ENCODE data around the gene VAT1. TPM values are rescaled to one million over a fixed set of nuclear protein-coding genes. Genes with fewer than 3 reads are reported as not detected.

The VAT1 gene
- total RNA-seq (100 to 1,000 TPM; 121 to 421 (median 356) TPM), polyA plus RNA-seq (100 to 1,000 TPM; 217 to 251 TPM)
- long read RNA-seq, donor 1, transcript VAT1-201 (6 exons, 2,734 nt), result major isoform, 999 of 1,273 reads
- long read RNA-seq, donor 1, partial matches to known transcripts, result 47 of 1,273 reads
- long read RNA-seq, donor 1, other reads (novel, unspliced or antisense), result 223 of 1,273 reads
- long read RNA-seq, donor 2, transcript VAT1-201 (6 exons, 2,734 nt), result major isoform, 42 of 47 reads
- long read RNA-seq, donor 2, partial matches to known transcripts, result 0 of 47 reads
- long read RNA-seq, donor 2, other reads (novel, unspliced or antisense), result 5 of 47 reads
- long read RNA-seq, donor 3, transcript VAT1-201 (6 exons, 2,734 nt), result major isoform, 474 of 560 reads
- long read RNA-seq, donor 3, partial matches to known transcripts, result 7 of 560 reads
- long read RNA-seq, donor 3, other reads (novel, unspliced or antisense), result 79 of 560 reads

DNA sequence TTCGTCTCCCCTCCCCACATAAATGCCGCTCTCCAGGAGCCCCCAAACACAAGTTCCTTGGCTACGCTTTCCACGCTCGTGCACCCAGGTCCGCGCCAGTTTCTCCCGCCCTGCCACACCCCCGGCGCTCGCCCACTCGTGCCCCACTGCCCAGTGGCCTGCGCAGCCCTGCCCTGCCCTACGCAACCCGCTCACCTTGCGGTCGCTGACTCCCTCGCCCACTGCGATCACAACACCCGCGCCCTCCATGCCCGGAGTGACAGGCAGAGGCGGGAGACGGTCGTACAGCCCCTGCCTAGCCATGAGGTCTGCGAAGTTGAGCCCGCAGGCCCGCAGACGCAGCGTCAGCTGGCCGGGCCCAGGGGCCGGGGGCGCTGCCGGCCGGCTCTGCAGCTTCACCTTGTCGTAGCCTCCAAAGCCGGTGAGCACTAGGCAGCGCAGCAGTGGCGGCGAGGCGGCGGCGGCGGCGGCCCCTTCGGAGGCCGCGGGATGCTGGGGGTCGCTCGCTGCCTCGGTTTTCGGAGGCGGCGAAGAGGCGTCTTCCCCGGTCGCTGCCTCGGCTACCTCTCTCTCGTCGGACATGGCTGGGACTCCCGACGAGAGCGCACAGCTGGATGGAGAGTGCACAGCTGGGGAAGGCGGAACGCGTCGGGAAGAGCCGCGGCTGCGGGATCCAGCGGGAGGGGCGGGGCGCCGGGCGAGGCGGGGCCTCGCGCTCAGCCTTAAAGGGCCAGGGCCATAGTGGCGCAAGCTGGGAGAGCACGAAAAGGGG is at the start of gene VAT1:
TSS of gene VAT1 (minus strand) at position 645 of the 772 bp plus-strand sequence. CDS start at position 582, 63 bp downstream.
- DNase-seq, result peak; percentile 79 to 88 (median 83)
- H3K9me3 ChIP-seq, result no peaks in the 10 kb centered on the region
- no peaks in the 10 kb centered on the region for H3K36me3 ChIP-seq
- intact Hi-C loops (cut with DNase I), result loop anchor here in 3 of 4 donors (5.0 to 10.0 kb wide), 6 partner anchors 105 to 293 kb away; partner anchors contain the start of genes NBR1 (in 2 of the 3), BRCA1 (in 1 of the 3) and TMEM106A (in 1 of the 3)
- 1% methylated on average over 69 to 80 of the region's 80 CpGs for WGBS, 3 donors
- no peaks in the 10 kb centered on the region for H3K27me3 ChIP-seq
- H3K4me3 ChIP-seq, result peak within 1 kb of the TSS; percentile 81
- H3K27ac ChIP-seq, result peak within 1 kb of the TSS; percentile 90 to 92
- TF ChIP-seq POLR2A (IDR thresholded peaks at IDR 0.05), result peak; percentile 65
- no peak for TF ChIP-seq CTCF (IDR thresholded peaks at IDR 0.05)
- TF ChIP-seq EP300 (IDR thresholded peaks at IDR 0.05), result no peak
- peaks cover 14% of the 10 kb centered on the region for H3K4me1 ChIP-seq (ENCODE audit: insufficient read depth)

DNA sequence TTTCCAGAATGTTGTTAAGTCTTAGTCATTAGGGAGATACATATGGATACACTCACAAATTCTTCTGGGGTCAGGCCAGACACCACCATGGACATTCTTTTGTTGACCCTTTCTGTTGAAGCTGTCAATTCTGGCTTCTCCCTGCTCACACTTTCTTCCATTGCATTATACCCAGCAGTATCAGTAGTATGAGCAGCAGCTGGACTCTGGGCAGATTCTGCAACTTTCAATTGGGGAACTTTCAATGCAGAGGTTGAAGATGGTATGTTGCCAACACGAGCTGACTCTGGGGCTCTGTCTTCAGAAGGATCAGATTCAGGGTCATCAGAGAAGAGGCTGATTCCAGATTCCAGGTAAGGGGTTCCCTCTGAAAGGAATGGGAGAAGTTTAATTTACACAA is 48.7 kb upstream of the VAT1 start:
- Histone ChIP-seq H3K9me3 (no peaks in the 10 kb centered on the region), H3K4me1 (ENCODE audit: insufficient read depth) (no peaks in the 10 kb centered on the region), H3K4me3 (no peak overlapping the region), H3K27ac (no peak overlapping the region), H3K27me3 (no peaks in the 10 kb centered on the region), H3K36me3 (no peaks in the 10 kb centered on the region)
- intact Hi-C loops (cut with DNase I), result loop anchor here in 1 of 4 donors (5.0 kb wide), 1 partner anchor 156 kb away; the partner anchor contains the start of gene CCDC200
- no peak for DNase-seq
- TF ChIP-seq CTCF (IDR thresholded peaks at IDR 0.05) (no peak), POLR2A (IDR thresholded peaks at IDR 0.05) (no peak)
- 66 to 82% (median 72%) methylated on average over 1 of the region's 1 CpG for WGBS, 3 donors

DNA sequence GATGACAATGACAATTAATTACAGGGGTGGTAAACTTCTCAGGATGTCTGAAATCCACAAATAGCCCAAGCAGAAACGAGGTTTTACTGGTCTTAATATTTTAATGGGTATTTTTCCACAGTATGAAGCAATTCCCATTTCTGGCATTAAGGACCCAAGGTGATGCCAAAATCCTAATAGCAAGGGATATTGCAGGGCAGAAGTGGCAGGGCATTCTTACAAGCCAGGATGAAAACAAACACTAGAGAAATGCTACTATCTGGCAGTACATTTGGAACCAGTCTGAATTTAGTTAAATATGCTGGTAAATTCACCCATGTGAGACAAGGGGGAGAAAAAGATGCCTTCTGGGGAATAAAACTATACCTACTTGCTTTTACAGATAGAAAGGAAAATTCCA is 48.1 kb upstream of the VAT1 start:
- TF ChIP-seq EP300 (IDR thresholded peaks at IDR 0.05) (no peak), CTCF (IDR thresholded peaks at IDR 0.05) (no peak), POLR2A (IDR thresholded peaks at IDR 0.05) (no peak)
- Histone ChIP-seq H3K36me3 (no peaks in the 10 kb centered on the region), H3K4me1 (ENCODE audit: insufficient read depth) (no peaks in the 10 kb centered on the region), H3K4me3 (no peak overlapping the region), H3K27ac (no peak overlapping the region), H3K9me3 (no peaks in the 10 kb centered on the region), H3K27me3 (no peaks in the 10 kb centered on the region)
- no peak for DNase-seq
- intact Hi-C loops (cut with DNase I), result loop anchor here in 1 of 4 donors (5.0 kb wide), 1 partner anchor 157 kb away; the partner anchor contains the start of gene CCDC200
- 70 to 85% (median 84%) methylated on average over 1 of the region's 1 CpG for WGBS, 3 donors

GRCh38 chr17:43069368-43069898 is 47.2 kb upstream of the VAT1 start:
- H3K27ac ChIP-seq, result no peak overlapping the region
- H3K36me3 ChIP-seq, result no peaks in the 10 kb centered on the region

More at GRCh38 chr17:43069368-43069898, 47.2 kb upstream of the VAT1 start:
- no peaks in the 10 kb centered on the region for H3K9me3 ChIP-seq
- no peaks in the 10 kb centered on the region for H3K27me3 ChIP-seq
- H3K4me3 ChIP-seq, result no peak overlapping the region
- TF ChIP-seq CTCF (IDR thresholded peaks at IDR 0.05), result no peak
- no peak for TF ChIP-seq POLR2A (IDR thresholded peaks at IDR 0.05)
- no peak for TF ChIP-seq EP300 (IDR thresholded peaks at IDR 0.05)
- H3K4me1 ChIP-seq (ENCODE audit: insufficient read depth), result no peaks in the 10 kb centered on the region
- 25 to 50% (median 28%) methylated on average over 3 of the region's 3 CpGs for WGBS, 3 donors
- intact Hi-C loops (cut with DNase I), result loop anchor here in 1 of 4 donors (5.0 kb wide), 1 partner anchor 273 kb away; no protein-coding TSS in a partner anchor
- DNase-seq, result no peak

Data from ovary (tissue), 10 donors.